ENCODE data around the gene CNTNAP5.

Gene CNTNAP5

GRCh38 chr2:124647245-124647644, 622.2 kb downstream of the CNTNAP5 start:
- DNase-seq: no peak

- no peak for DNase-seq
Observed at GRCh38 chr2:124647663-124648062, 622.6 kb downstream of the CNTNAP5 start.

- no peak for DNase-seq
Observed at GRCh38 chr2:124649001-124649400, 623.9 kb downstream of the CNTNAP5 start.

- no peak for DNase-seq
Observed at GRCh38 chr2:124652099-124652498, 627.0 kb downstream of the CNTNAP5 start.

- no peak for DNase-seq
Observed at GRCh38 chr2:124658373-124658772, 633.3 kb downstream of the CNTNAP5 start.

- no peak for DNase-seq
Observed at GRCh38 chr2:124661558-124661957, 636.5 kb downstream of the CNTNAP5 start.

- DNase-seq: no peak
Observed at GRCh38 chr2:124662946-124663644, 638.0 kb downstream of the CNTNAP5 start.

- DNase-seq: no peak
Observed at GRCh38 chr2:124663645-124663997, 638.5 kb downstream of the CNTNAP5 start.

- DNase-seq: no peak
Observed at GRCh38 chr2:124664363-124664762, 639.3 kb downstream of the CNTNAP5 start.

GRCh38 chr2:124666976-124667375, 641.9 kb downstream of the CNTNAP5 start:
- DNase-seq: no peak

GRCh38 chr2:124668161-124668560, 643.1 kb downstream of the CNTNAP5 start:
- no peak for DNase-seq

- DNase-seq: no peak
Observed at GRCh38 chr2:124670187-124670586, 645.1 kb downstream of the CNTNAP5 start.

- no peak for DNase-seq
Observed at GRCh38 chr2:124678043-124678442, 653.0 kb downstream of the CNTNAP5 start.

GRCh38 chr2:124683536-124684428, 658.7 kb downstream of the CNTNAP5 start:
- DNase-seq: no peak

GRCh38 chr2:124689348-124689747, 664.3 kb downstream of the CNTNAP5 start:
- DNase-seq: no peak

- DNase-seq: no peak
Observed at GRCh38 chr2:124692216-124692615, 667.1 kb downstream of the CNTNAP5 start.

- no peak for DNase-seq
Observed at GRCh38 chr2:124692707-124693106, 667.6 kb downstream of the CNTNAP5 start.

- DNase-seq: no peak
Observed at GRCh38 chr2:124693156-124693555, 668.1 kb downstream of the CNTNAP5 start.

GRCh38 chr2:124698979-124699565, 674.0 kb downstream of the CNTNAP5 start:
- no peak for DNase-seq

- DNase-seq: no peak
Observed at GRCh38 chr2:124702777-124703176, 677.7 kb downstream of the CNTNAP5 start.

GRCh38 chr2:124704071-124704925, 679.2 kb downstream of the CNTNAP5 start:
- DNase-seq: no peak

GRCh38 chr2:124708661-124709060, 683.6 kb downstream of the CNTNAP5 start:
- DNase-seq: peak; percentile 14

- no peak for DNase-seq
Observed at GRCh38 chr2:124713969-124714368, 688.9 kb downstream of the CNTNAP5 start.

Data from T1000 (cell line).